GM06990 (cell line): ENCODE data around the gene KAT6B.

Source experiments
- DNase-seq: peaks from one replicate; pipeline ENCODE4 v3.0.0-alpha.2; 2011; ENCODE audit not compliant: insufficient read length; ENCODE audit errors: extremely low read depth
- H3K27me3 ChIP-seq: replicated peaks from 2 replicates; pipeline ENCODE4 v1.6.0; 2011; ENCODE audit warnings: low read length; ENCODE audit not compliant: control insufficient read depth, insufficient read depth
- H3K36me3 ChIP-seq: 2 replicates; pipeline ENCODE4 v1.5.1; 2011; ENCODE audit warnings: low read length; ENCODE audit not compliant: control insufficient read depth, insufficient read depth
- H3K4me3 ChIP-seq: replicated peaks from 2 replicates; pipeline ENCODE4 v1.5.1; 2011; ENCODE audit warnings: low read depth, mild to moderate bottlenecking, control low read depth, low read length
- CTCF ChIP-seq: IDR thresholded peaks from 2 replicates; pipeline ENCODE4 v1.5.1; 2011; ENCODE audit warnings: low read length, control low read depth, mild to moderate bottlenecking, inconsistent platforms; ENCODE audit not compliant: insufficient read depth, poor library complexity, severe bottlenecking

The KAT6B gene

GRCh38 chr10:75001715-75002350 lies 175.4 kb downstream of the KAT6B start:
- no peak overlapping the region for H3K4me3 ChIP-seq
- no peak for DNase-seq

DNA sequence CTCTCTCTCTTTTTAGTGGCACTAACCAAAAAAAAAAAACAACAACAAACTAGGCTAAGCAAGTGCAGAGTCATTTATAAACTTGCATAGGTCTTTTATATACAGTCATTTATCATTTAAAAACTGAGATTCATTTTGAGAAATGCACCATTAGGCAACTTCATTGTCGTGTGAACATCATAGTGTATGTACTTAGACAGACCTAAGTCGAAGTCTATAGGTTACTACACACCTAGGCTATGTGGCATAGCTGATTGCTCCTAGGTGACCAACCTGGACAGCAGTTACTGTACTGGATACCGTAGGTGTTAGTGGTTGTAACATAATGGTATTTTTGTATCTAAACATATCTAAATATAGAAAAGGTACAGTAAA lies 175.9 kb downstream of the KAT6B start:
- H3K27me3 ChIP-seq = no peaks in the 10 kb centered on the region
- TF ChIP-seq CTCF = no peak
- no peak for DNase-seq

More at GRCh38 chr10:75001715-75002350, 175.4 kb downstream of the KAT6B start:
- Histone ChIP-seq H3K27me3 (no peaks in the 10 kb centered on the region), H3K36me3 (no peaks in the 10 kb centered on the region; the same call in 1 of the 2 replicates)
- TF ChIP-seq CTCF = no peak

DNA sequence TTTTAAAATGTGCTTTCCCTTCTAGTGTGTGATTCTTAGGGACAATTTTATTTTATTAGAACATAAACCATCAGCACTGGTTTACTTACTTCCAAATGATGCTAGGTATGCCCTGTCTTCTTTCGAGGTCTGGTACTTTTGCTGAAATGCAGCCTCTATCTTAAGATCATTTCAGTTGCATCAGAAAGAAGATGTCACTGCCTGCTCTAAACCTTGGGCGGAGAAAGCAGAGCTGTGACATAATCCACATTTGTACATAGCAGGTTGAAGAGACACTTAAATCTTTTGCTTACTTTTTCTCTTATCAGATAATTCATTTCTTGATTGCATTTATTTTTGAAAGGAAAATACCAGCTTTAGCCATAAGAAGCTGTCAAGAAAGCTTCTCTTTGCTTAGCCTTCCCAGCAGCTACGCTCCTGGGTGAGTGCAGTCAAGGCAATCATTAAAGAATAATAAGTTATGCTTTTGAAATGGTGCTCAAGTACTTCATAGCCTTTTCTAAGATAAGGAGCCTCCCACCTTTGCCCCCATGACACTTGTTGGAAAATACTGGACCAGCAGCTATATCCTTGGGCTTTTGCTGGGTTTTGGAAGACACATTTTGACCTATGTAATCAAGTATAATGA lies 176.7 kb downstream of the KAT6B start:
- Histone ChIP-seq H3K36me3 (no peaks in the 10 kb centered on the region; the same call in 1 of the 2 replicates), H3K4me3 (no peak overlapping the region), H3K27me3 (no peaks in the 10 kb centered on the region)
- DNase-seq = no peak
- no peak for TF ChIP-seq CTCF

More for the DNA sequence above, 175.9 kb downstream of the KAT6B start:
- Histone ChIP-seq H3K36me3 (no peaks in the 10 kb centered on the region; the same call in 1 of the 2 replicates), H3K4me3 (no peak overlapping the region)

- no peak overlapping the region for H3K4me3 ChIP-seq
- no peaks in the 10 kb centered on the region; the same call in 1 of the 2 replicates for H3K36me3 ChIP-seq
- TF ChIP-seq CTCF = no peak
- DNase-seq = no peak
- no peaks in the 10 kb centered on the region for H3K27me3 ChIP-seq
These were observed 177.5 kb downstream of the KAT6B start for GRCh38 chr10:75003891-75004290.

DNA sequence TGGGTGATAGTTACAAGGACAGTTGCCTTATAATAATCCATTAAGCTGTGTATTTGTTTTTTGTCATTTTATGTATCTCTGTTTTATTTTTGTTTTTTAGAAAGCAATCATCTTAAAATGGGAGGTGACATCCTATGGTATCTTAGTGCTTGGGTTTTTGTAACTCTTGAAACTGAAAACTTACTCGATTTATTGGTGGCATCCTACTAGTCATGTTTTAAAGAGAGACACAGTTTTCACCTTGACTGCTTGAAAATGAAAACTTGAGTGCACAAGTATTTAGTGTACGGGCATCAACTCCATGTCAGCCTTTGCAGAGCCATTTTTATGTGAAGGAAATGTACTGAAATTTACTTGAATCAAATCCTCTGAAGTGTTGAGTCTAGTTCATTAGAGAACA lies 181.2 kb downstream of the KAT6B start:
- Histone ChIP-seq H3K4me3 (no peak overlapping the region), H3K36me3 (no peaks in the 10 kb centered on the region), H3K27me3 (no peaks in the 10 kb centered on the region)
- DNase-seq = no peak
- no peak for TF ChIP-seq CTCF

DNA sequence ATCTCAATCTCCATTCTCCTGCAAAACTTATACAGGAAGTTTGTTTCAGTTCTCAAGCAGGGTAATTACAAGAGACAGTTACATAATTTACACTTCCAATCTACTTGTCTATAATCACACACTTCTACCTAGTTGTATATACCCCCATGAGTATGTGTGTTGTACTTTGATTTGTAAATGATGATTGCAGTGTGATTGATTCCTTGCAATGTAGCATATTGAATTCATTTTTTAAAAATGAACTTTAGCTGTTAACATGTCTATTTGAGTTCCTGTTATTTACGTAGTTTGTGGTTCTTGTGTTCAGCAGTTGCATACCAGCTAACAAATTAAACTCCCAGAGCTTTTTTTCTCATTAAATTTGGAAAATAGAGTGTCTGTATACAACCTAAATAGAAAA lies 182.6 kb downstream of the KAT6B start:
- Histone ChIP-seq H3K27me3 (no peaks in the 10 kb centered on the region), H3K36me3 (no peaks in the 10 kb centered on the region), H3K4me3 (no peak overlapping the region)
- DNase-seq = no peak
- no peak for TF ChIP-seq CTCF
